G401.6 (cell line): ENCODE data around the gene ZBTB9.
A peak's percentile ranks its signal among the peaks of the same experiment; 100 is the strongest.

Source experiments
- FAIRE-seq: peaks from 2 replicates; lab custom pipeline; 2012; peaks lifted over from hg19 to GRCh38; lab: Jason Lieb, UNC

Gene ZBTB9

GRCh38 chr6:33454009-33454946 is at the start of gene ZBTB9:
Gene ZBTB9 (plus strand): TSS chr6:33454576. CDS start chr6:33455101, 525 bp downstream.
- FAIRE-seq: peak; percentile 97

- no peak for FAIRE-seq
These were observed 49.5 kb upstream of the ZBTB9 start for GRCh38 chr6:33404884-33405283.

GRCh38 chr6:33405386-33405940 is 48.9 kb upstream of the ZBTB9 start:
- no peak for FAIRE-seq

- FAIRE-seq: no peak
These were observed 48.2 kb upstream of the ZBTB9 start for GRCh38 chr6:33406126-33406525.

- FAIRE-seq: peak; percentile 92
These were observed 47.2 kb upstream of the ZBTB9 start for GRCh38 chr6:33407132-33407718.

- FAIRE-seq: peak; percentile 90
These were observed 44.2 kb upstream of the ZBTB9 start for GRCh38 chr6:33410050-33410710.

GRCh38 chr6:33410711-33411631 is 43.4 kb upstream of the ZBTB9 start, which contains the start of gene PHF1:
Gene PHF1 (plus strand): TSS chr6:33411014. CDS start chr6:33412264, 1,250 bp downstream.
- FAIRE-seq: no peak

- FAIRE-seq: no peak
These were observed 42.8 kb upstream of the ZBTB9 start for GRCh38 chr6:33411632-33412005.

- FAIRE-seq: no peak
These were observed 42.0 kb upstream of the ZBTB9 start for GRCh38 chr6:33412140-33413009.

- no peak for FAIRE-seq
These were observed 40.9 kb upstream of the ZBTB9 start for GRCh38 chr6:33413241-33414120.

- no peak for FAIRE-seq
These were observed 39.6 kb upstream of the ZBTB9 start for GRCh38 chr6:33414592-33415271.

- no peak for FAIRE-seq
These were observed 38.5 kb upstream of the ZBTB9 start for GRCh38 chr6:33415831-33416230.

GRCh38 chr6:33416386-33417127 is 37.8 kb upstream of the ZBTB9 start:
- no peak for FAIRE-seq

- FAIRE-seq: no peak
These were observed 37.1 kb upstream of the ZBTB9 start for GRCh38 chr6:33417128-33417902.

- FAIRE-seq: peak; percentile 99
These were observed 36.3 kb upstream of the ZBTB9 start, which contains the start of gene CUTA for GRCh38 chr6:33417903-33418689. Gene CUTA (minus strand): TSS chr6:33418107. CDS start chr6:33418000, 107 bp downstream.

GRCh38 chr6:33418690-33419291 is 35.6 kb upstream of the ZBTB9 start:
- peak; percentile 93 for FAIRE-seq
